Measurements from ENCODE around the gene IGF1R.

DNA sequence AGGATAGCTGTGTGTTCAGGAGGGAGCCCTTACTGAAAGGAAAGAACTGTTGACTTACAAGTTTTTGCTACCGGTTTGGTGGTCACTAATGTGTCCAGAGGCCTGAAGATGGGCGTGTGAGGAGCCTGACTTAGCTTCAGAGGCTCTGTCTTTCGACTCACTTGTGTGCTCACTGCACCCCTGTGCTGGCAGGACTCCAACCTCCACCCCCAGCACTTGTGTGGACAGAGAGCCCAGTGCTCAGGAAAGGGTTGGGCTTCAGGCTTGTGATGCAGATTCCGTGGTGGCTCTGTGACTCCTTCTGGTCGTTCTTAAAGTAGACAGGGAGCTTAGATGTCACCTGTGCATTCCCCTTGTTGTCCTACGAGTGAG is 258.4 kb downstream of the IGF1R start:
- TF ChIP-seq, protein P1, sequence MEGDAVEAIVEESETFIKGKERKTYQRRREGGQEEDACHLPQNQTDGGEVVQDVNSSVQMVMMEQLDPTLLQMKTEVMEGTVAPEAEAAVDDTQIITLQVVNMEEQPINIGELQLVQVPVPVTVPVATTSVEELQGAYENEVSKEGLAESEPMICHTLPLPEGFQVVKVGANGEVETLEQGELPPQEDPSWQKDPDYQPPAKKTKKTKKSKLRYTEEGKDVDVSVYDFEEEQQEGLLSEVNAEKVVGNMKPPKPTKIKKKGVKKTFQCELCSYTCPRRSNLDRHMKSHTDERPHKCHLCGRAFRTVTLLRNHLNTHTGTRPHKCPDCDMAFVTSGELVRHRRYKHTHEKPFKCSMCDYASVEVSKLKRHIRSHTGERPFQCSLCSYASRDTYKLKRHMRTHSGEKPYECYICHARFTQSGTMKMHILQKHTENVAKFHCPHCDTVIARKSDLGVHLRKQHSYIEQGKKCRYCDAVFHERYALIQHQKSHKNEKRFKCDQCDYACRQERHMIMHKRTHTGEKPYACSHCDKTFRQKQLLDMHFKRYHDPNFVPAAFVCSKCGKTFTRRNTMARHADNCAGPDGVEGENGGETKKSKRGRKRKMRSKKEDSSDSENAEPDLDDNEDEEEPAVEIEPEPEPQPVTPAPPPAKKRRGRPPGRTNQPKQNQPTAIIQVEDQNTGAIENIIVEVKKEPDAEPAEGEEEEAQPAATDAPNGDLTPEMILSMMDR (IDR thresholded peaks at IDR 0.05), result no peak
- TF ChIP-seq POLR2A (IDR thresholded peaks at IDR 0.05), result no peak

All from adrenal gland (tissue), 5 donors.